Suprapubic skin (tissue), 3 donors: ENCODE measurements around the gene UHMK1.

Experiments used
- POLR2A ChIP-seq, 2 donors: fragments of 450-650 bp; IDR thresholded peaks; one replicate each; pipeline ENCODE4 v1.6.1; 2017; ENCODE audit warnings: antibody characterized with exemption in 2 of 2, mild to moderate bottlenecking in 2 of 2, moderate library complexity in 2 of 2
- TF ChIP-seq, protein P1 (sequence below), 2 donors: fragments of 200-600 bp in 1 of 2; fragments of 450-650 bp in 1 of 2; sonication (generic) in 1 of 2; IDR thresholded peaks; one replicate each; pipeline ENCODE4 v1.5.1; 2016 to 2019; ENCODE audit warnings: antibody characterized with exemption in 2 of 2, mild to moderate bottlenecking in 1 of 2, moderate library complexity in 1 of 2

DNA sequence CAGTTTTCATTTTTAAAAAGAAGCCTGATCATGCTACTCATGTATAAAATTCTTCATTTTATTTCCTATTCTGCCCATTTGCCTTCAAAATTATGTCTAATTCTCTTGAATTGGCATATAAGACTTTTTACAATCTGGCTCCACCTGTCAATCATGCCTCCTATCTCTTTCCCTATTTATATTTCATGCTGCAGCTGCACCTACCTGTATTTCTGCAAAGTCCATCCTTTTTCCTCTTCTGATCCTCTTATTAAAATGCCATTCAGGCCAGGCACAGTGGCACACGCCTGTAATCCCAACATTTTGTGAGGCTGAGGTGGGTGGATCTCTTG is 33.3 kb downstream of the UHMK1 start:
- TF ChIP-seq, protein P1, sequence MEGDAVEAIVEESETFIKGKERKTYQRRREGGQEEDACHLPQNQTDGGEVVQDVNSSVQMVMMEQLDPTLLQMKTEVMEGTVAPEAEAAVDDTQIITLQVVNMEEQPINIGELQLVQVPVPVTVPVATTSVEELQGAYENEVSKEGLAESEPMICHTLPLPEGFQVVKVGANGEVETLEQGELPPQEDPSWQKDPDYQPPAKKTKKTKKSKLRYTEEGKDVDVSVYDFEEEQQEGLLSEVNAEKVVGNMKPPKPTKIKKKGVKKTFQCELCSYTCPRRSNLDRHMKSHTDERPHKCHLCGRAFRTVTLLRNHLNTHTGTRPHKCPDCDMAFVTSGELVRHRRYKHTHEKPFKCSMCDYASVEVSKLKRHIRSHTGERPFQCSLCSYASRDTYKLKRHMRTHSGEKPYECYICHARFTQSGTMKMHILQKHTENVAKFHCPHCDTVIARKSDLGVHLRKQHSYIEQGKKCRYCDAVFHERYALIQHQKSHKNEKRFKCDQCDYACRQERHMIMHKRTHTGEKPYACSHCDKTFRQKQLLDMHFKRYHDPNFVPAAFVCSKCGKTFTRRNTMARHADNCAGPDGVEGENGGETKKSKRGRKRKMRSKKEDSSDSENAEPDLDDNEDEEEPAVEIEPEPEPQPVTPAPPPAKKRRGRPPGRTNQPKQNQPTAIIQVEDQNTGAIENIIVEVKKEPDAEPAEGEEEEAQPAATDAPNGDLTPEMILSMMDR (IDR thresholded peaks at IDR 0.05): no peak
- no peak for TF ChIP-seq POLR2A (IDR thresholded peaks at IDR 0.05)
